CD4-positive, alpha-beta T cell treated with Interferon gamma for 1 hour (primary cell): ENCODE data around the gene BMPR1B.

Experiments used
- DNase-seq: peaks from one replicate; pipeline ENCODE4 v3.0.0-alpha.2; 2020

BMPR1B gene

GRCh38 chr4:94757192-94758140, at the start of gene BMPR1B:
Gene BMPR1B (plus strand): TSS chr4:94757955. CDS start chr4:95104425, 346,470 bp downstream.
- no peak for DNase-seq

- DNase-seq, result no peak
Measured at GRCh38 chr4:94711635-94712034, 46.1 kb upstream of the BMPR1B start.

- no peak for DNase-seq
Measured at GRCh38 chr4:94714365-94715160, 43.2 kb upstream of the BMPR1B start.

GRCh38 chr4:94715726-94716125, 42.0 kb upstream of the BMPR1B start:
- no peak for DNase-seq

GRCh38 chr4:94721310-94721709, 36.4 kb upstream of the BMPR1B start:
- DNase-seq, result no peak

GRCh38 chr4:94722270-94722669, 35.5 kb upstream of the BMPR1B start:
- DNase-seq, result no peak

- no peak for DNase-seq
Measured at GRCh38 chr4:94722748-94723147, 35.0 kb upstream of the BMPR1B start.

GRCh38 chr4:94724016-94724790, 33.6 kb upstream of the BMPR1B start:
- no peak for DNase-seq

GRCh38 chr4:94726524-94727123, 31.1 kb upstream of the BMPR1B start:
- DNase-seq, result no peak

GRCh38 chr4:94728056-94728766, 29.5 kb upstream of the BMPR1B start:
- no peak for DNase-seq

GRCh38 chr4:94732358-94732698, 25.4 kb upstream of the BMPR1B start:
- no peak for DNase-seq

- no peak for DNase-seq
Measured at GRCh38 chr4:94739741-94740140, 18.0 kb upstream of the BMPR1B start.

- no peak for DNase-seq
Measured at GRCh38 chr4:94741304-94741703, 16.5 kb upstream of the BMPR1B start.

GRCh38 chr4:94743838-94744237, 13.9 kb upstream of the BMPR1B start:
- no peak for DNase-seq

- DNase-seq, result no peak
Measured at GRCh38 chr4:94744850-94745249, 12.9 kb upstream of the BMPR1B start.

GRCh38 chr4:94746746-94747145, 11.0 kb upstream of the BMPR1B start:
- no peak for DNase-seq

GRCh38 chr4:94758141-94758699, 465 bp downstream of the BMPR1B start:
- DNase-seq, result no peak

GRCh38 chr4:94758700-94759399, 1.1 kb downstream of the BMPR1B start:
- no peak for DNase-seq

- DNase-seq, result no peak
Measured at GRCh38 chr4:94759767-94760211, 2.0 kb downstream of the BMPR1B start.

- DNase-seq, result no peak
Measured at GRCh38 chr4:94762326-94762725, 4.6 kb downstream of the BMPR1B start.

- DNase-seq, result no peak
Measured at GRCh38 chr4:94763005-94763404, 5.2 kb downstream of the BMPR1B start.
